Stimulated activated CD4-positive, alpha-beta T cell treated with anti-CD3 and anti-CD28 coated beads, Interleukin-2, amount 100 ng/mL, for 4 hours (primary cell): Measurements from ENCODE around the gene EP400.
"Not testable (repeated sequence)": the region's sequence is repeated elsewhere in the genome, so short reads cannot be mapped to it uniquely, and the experiment has no call there.

Experiments
- DNase-seq: peaks from one replicate; pipeline ENCODE4 v3.0.0-alpha.2; 2020; ENCODE audit warnings: low read depth

Gene EP400

DNA sequence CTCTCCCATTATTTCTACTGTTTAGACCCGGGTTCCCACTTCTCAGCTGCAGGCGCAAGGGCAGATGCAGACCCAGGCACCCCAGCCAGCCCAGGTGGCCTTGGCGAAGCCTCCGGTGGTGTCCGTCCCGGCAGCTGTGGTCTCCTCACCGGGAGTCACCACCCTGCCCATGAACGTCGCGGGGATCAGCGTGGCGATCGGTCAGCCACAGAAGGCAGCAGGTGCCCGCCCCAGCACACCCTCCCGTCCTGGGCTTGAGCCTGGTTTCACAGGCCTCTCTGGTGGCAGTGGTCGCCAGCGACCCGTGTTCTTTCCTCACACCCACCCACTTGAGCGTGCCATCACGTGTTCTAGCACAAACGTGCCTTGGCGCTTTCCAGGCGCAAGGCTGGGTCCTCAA, 117.0 kb downstream of the EP400 start:
- DNase-seq, result no peak

GRCh38 chr12:132067182-132067581, 117.4 kb downstream of the EP400 start:
- DNase-seq, result no peak

- DNase-seq, result no peak
Measured at GRCh38 chr12:132068250-132068649, 118.5 kb downstream of the EP400 start.

GRCh38 chr12:132069336-132069985, 119.7 kb downstream of the EP400 start:
- DNase-seq, result no peak

- no peak for DNase-seq
Measured at GRCh38 chr12:132070298-132070697, 120.6 kb downstream of the EP400 start.

DNA sequence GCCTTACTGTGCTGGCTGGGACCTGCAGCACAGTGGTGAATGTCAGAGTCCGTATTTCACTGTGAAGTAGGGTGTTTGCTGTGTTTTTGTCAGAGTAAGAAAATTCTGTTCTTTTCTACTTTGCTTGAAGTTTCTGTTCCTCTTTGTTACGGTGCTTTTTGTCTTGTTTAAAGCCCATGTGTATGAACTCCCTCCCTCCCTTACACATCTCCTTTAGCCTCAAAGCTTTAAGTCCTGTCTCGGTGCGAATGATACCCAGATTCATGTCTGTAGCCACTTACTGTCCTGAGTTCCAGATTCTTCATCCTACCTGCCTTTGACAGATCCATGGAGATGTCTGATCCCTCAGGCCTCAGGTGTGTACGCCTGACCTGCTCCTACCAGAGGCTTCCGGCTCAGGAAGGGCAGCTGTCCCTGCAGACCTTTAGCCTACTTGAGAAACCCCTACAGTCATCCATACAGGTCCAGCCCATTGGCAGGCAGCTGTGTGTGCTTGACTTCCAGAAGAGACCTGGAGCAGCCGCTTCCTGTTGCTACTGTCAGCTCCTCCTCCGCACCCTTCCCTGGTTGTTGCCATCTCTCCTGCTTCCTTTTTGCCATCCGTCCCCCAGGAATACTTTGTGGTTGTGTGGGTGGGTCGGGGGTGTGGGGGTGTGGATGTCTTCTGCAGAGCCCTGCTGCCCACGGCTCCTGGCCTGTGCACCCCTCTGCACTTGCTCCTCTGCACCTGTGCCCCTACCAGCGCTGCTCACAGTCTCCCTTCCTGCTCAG, 121.5 kb downstream of the EP400 start:
- DNase-seq, result no peak

GRCh38 chr12:132071830-132072384, 122.2 kb downstream of the EP400 start:
- DNase-seq, result no peak

GRCh38 chr12:132074216-132074615, 124.5 kb downstream of the EP400 start:
- no peak for DNase-seq

GRCh38 chr12:132075026-132075713, 125.4 kb downstream of the EP400 start:
- DNase-seq, result no peak

GRCh38 chr12:132075714-132076553, 126.2 kb downstream of the EP400 start:
- DNase-seq, result no peak

DNA sequence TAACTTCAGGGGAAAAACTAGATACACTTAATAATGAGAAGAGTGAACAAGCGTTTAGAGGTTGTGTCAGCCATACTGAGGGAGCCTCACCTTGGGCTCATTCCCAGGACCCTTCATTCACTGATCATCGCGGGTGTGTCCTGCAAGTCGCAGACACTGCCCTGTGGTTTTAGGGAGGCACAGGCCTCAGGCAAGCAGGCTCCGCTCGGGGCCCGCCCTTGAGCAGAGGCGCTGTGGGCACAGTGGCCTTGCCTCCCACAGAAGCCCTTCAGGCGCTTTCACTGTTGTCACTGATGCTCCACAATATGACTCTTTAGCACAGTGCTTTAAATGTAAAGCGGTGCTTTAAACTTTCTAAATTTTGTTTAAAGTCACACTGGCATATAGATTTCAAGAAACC, 127.0 kb downstream of the EP400 start:
- no peak for DNase-seq

DNA sequence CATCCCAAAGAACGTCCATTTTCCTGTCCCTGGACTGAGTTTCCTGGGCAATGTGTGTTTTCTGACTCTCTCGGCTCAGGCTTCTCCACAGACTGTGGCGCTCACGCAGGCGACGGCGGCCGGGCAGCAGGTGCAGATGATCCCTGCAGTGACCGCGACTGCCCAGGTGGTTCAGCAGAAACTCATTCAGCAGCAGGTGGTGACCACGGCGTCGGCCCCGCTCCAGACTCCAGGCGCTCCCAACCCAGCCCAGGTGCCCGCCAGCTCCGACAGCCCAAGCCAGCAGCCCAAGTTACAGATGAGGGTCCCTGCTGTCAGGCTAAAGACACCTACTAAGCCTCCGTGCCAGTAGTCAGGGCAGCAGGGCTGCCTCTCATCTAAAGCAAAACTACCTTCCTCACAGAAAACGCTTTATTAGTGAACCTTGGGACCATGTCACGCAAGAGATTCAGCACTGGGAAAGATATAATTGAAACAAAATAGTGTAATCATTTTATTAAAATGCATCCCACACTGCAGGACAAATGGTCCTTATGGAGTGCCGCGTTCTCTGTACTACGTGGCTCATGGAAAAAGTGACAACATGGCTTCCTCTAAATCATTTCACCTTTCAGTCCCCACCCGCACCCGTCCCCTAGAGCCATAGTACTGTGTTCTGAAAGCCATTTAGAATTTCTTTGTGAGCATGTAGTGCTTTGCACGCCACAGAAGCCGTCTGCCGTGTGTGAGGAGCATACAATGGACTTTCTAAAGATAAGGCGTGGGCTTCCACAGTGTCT, 127.8 kb downstream of the EP400 start:
- no peak for DNase-seq

DNA sequence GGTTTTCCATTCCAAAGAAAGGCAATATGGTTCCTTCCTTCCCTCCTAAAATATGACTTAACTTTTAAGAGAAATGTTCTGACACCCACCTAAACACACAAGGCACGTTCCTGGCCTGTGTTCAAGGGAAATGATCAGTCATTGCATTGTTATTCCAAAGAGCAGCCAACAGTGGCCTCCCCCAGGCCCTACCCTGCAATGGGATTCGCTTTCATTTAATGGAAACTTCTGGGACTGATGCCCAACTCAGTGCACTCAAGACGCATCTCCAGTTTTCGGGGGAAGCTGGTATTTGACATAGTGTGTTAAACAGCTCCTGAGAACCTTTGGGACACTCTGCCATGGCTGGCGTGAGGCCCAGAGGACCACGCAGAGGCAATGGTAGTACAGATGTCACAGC, 128.4 kb downstream of the EP400 start:
- no peak for DNase-seq

- no peak for DNase-seq
Measured at GRCh38 chr12:132079200-132079599, 129.5 kb downstream of the EP400 start.

DNA sequence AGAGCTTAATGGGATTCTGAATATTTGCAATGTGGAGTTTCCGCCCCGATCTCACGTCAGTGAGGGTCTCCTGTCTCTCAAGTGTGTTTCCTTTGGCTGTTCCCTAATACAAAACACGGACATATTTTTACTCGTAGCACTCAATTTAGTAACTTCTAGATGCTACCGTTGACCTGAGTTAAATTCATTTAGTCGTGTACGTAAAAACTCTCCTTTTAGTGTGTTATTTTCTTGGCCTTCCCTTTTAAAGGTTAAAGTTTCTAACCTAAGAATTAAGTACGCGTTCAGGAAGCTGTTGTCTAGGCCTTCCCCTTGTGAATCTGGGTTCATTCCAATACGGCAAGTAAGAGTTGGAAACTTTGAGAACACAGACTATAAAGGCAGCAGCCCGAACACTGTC, 130.0 kb downstream of the EP400 start:
- DNase-seq, result no peak

DNA sequence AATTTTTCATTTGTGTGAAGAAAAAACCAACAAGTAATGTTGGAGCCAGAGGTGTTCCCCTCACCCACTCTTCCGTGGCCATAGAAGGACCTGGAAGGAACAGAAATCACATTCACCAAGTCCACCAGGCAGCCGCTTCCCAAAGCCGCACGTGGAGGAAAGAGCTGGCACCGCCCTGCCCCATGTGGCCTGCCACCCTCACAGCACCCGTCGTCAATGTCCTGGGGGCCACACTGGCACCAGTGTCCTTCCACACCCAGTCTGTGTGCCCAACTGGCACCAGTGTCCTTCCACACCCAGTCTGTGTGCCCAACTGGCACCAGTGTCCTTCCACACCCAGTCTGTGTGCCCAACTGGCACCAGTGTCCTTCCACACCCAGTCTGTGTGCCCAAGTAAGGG, 130.8 kb downstream of the EP400 start:
- DNase-seq, result not testable (repeated sequence)

GRCh38 chr12:132081423-132081822, 131.7 kb downstream of the EP400 start:
- no peak for DNase-seq

DNA sequence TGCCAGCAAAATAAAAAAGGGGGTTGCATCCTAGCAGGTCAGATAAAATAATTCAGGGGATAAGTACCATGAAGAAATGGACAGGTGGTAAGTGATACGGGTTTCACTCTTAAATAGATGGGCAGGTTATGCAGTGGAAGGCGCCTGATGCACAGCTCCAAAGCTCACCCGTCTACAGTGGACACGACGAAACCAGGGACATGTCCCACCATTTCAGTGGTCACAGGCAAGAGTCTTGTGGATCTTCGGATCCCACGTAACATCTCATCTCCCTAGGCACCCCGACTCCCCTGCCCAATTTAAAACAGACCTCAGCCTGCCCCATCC, 133.8 kb downstream of the EP400 start:
- DNase-seq, result no peak

DNA sequence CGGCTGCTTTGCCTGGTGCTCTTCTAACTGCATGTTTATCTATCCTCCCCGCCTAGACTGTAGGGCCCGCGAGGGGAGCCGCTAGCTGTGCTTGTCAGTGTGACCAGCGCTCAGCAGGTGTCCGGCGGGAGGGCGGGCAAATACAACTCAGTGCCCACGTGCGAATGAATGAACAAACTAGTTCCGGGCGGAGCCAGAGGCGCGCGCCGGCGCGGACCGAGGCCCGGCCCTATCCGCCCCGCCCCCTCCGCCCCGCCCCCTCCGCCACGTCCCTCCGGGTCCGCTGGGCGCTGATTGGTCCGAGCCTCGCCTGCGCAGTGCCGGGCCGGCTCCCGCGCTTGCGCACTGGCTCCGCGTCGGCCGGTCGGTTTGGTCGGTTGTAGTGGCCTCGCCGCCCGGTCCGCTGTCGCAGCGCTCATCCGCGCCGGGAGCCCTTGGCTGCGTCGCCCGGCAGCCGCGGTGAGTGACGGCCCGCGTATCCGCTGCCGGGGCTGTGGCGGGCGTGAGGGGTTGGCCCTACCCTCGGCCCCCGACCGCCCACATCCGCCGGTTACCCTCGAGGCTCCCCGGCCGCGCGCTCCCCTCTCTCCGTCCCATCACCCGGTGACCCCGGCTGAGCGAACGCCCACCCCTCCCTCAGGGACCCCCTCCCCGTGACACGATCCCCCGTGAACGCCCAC, 134.3 kb downstream of the EP400 start:
- DNase-seq, result peak; percentile 83

GRCh38 chr12:132084621-132085290, 135.0 kb downstream of the EP400 start:
- peak; percentile 13 for DNase-seq
